ENCODE measurements around the gene POLA2.

GRCh38 chr11:65295001-65295400 is 33.2 kb downstream of the POLA2 start:
- no peak for TF ChIP-seq ATF1 (CRISPR knock-in tag; IDR thresholded peaks at IDR 0.05)
- TF ChIP-seq ATF1 (tag; IDR thresholded peaks at IDR 0.05) = no peak
- TF ChIP-seq, protein P1, sequence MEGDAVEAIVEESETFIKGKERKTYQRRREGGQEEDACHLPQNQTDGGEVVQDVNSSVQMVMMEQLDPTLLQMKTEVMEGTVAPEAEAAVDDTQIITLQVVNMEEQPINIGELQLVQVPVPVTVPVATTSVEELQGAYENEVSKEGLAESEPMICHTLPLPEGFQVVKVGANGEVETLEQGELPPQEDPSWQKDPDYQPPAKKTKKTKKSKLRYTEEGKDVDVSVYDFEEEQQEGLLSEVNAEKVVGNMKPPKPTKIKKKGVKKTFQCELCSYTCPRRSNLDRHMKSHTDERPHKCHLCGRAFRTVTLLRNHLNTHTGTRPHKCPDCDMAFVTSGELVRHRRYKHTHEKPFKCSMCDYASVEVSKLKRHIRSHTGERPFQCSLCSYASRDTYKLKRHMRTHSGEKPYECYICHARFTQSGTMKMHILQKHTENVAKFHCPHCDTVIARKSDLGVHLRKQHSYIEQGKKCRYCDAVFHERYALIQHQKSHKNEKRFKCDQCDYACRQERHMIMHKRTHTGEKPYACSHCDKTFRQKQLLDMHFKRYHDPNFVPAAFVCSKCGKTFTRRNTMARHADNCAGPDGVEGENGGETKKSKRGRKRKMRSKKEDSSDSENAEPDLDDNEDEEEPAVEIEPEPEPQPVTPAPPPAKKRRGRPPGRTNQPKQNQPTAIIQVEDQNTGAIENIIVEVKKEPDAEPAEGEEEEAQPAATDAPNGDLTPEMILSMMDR (IDR thresholded peaks at IDR 0.05 in 2 of 3, conservative IDR thresholded peaks at IDR 0.05 in 1 of 3; ENCODE audit: insufficient read depth in 2 of 3, low read depth in 1 of 3, low read length in 3 of 3) = no peak
- no peak for TF ChIP-seq ZNF764 (CRISPR knock-in tag; IDR thresholded peaks at IDR 0.05; ENCODE audit: low read depth)
- TF ChIP-seq ZNF174 (CRISPR knock-in tag; IDR thresholded peaks at IDR 0.05) = no peak
- TF ChIP-seq MECOM (CRISPR knock-in tag; IDR thresholded peaks at IDR 0.05) = no peak
- TF ChIP-seq ZNF274 (IDR thresholded peaks at IDR 0.05; ENCODE audit: borderline replicate concordance, low read depth, low read length) = no peak
- TF ChIP-seq ZBTB40 (IDR thresholded peaks at IDR 0.05) = no peak
- TF ChIP-seq ZBTB40 (CRISPR knock-in tag; IDR thresholded peaks at IDR 0.05) = no peak
- TF ChIP-seq ZNF551 (CRISPR knock-in tag; IDR thresholded peaks at IDR 0.05) = no peak
- TF ChIP-seq FOXP4 (CRISPR knock-in tag; IDR thresholded peaks at IDR 0.05; ENCODE audit: borderline replicate concordance) = no peak
- TF ChIP-seq, protein P2, sequence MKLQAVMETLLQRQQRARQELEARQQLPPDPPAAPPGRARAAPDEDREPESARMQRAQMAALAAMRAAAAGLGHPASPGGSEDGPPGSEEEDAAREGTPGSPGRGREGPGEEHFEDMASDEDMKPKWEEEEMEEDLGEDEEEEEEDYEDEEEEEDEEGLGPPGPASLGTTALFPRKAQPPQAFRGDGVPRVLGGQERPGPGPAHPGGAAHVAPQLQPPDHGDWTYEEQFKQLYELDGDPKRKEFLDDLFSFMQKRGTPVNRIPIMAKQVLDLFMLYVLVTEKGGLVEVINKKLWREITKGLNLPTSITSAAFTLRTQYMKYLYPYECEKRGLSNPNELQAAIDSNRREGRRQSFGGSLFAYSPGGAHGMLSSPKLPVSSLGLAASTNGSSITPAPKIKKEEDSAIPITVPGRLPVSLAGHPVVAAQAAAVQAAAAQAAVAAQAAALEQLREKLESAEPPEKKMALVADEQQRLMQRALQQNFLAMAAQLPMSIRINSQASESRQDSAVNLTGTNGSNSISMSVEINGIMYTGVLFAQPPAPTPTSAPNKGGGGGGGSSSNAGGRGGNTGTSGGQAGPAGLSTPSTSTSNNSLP (IDR thresholded peaks at IDR 0.05; ENCODE audit: borderline replicate concordance, low read depth, low read length) = no peak
